HG02571 (cell line): ENCODE results near the gene ZNF883.

Experiments
- ATAC-seq: cut with Tn5 transposase; IDR thresholded peaks from one replicate; pipeline ENCODE4 v1.9.1; 2021; ENCODE audit warnings: mild to moderate bottlenecking, moderate library complexity; ENCODE audit not compliant: unreplicated experiment

ZNF883 gene

DNA sequence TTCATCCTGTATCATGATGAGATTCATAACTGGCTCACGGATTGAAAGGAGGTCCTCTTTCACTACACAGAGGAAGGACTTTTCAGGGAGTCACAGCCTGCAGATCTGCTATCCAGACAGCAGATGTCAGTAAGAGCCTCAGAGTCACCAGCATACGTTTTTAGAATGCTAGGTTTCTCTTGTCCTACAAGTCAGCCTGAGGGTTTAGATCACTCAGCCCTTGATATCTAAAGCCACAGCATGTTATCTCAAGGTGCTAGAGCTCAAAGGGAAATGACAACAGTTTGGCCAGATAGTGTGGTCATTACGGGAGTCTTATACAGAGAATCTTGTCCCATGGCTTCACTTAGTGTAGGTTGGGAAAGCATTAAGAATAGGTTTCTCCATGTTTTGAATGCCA, 90.4 kb downstream of the ZNF883 start:
- ATAC-seq, result no peak

DNA sequence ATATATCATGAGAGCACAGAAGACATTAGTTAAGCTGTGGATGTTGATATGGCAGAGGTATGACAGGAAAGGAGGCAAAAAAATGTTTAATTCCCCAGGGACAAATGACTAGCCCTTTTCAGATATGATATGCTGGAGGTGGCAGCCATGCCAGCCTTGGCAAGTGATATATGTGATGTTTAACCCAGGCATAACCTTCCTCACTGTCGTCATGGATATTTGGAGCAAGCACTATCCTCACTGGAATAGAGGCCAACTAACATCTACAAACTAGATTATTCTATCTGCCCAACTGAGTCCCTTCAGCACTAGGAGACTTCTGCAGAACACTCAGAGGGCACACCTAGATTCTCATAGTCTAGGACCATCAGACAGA, 94.0 kb downstream of the ZNF883 start:
- no peak for ATAC-seq

DNA sequence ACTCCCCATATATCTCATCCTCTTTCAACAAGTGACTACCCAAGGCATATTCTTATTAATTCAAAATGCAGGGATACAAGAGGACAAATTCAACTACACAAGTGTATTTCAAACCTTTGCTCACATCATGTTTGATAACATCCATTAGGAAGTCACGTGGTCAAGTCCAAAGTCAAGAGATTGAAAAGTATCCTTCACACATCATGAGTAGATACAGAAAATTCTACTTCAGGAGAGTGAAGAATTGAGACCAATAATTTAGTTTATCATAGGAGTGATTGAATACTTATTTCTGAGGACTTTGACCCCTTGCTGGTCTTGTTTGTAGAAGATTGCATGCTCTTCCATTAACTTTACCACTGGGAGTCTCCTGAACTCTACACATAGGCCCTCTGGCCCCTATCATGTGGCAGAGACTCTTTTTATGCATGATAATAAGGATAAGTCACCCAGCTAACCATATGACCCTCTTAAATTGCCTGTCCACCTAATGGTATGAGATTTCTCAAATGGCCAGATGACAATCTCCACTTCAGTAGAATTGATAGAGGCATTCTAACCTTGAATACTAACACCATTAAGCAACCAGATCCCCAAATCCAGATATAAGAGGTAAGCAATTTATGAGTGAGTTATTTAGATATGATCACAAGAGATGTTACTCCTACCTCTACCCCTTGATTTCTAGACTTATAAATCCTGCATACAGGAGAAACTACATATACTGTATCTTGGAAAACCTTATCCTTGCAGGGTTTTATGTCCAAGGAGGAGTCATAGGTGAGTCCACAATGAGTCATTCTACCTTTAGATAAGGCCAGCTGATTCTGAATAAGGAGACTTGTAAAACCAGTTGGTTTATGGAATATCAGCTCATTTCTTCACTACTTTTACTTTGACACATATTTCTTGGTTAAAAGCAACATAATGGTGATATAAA, 94.7 kb downstream of the ZNF883 start:
- no peak for ATAC-seq

DNA sequence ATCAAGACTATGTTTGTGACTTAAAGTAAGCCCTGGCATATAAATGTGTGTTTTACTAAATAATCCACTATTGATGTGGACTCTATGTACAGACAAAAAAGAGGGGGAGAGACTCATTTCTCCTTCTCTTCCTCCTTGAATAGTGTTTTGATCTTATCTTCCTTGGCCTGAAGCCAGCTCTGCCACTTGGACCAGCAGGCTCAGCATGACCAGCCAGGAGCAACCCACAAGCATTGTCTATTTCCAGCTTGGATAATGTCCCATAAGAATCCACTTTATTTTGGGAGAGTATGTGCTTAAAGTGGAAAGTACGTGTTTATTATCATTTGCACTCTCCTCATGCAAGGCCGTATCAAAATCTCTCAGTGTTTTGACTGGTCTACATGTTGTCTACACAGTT, 97.5 kb downstream of the ZNF883 start:
- no peak for ATAC-seq

DNA sequence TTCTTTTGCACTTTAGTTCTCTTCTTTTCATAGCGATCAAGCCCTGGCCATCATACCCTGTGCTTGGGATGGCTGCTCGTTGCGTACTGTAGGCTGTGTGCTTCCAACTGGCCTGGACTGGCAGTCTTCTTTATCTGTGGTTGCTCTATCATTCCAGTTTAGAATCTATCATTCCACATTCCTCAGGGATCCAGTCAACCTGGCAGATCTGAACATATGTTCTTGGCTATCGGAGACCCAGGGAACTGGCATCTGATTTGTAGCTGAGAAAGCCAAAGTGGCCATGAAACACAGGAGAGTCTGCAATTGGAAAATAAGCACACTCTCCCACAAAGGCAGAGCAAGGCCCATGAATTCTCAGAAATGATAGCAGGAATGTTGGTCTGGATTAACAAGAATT, 98.7 kb downstream of the ZNF883 start:
- ATAC-seq, result no peak

DNA sequence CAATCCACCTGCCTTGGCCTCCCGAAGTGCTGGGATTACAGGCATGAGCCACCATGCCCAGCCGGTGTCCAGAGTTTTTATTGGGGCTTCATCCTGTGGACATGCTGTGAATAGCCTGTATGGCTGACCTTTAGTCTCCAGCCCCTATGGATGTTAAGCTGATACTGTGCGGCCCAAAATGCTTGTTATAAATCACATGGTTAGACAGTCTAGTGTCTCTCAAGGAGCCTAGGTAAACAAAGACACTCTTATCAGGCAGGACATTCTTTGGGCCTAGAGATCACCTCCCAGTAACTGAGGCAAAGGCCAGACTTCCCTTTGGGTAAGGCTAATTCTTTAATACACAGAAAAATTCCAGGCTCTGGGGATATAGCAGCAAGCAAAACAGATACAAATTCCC, 99.4 kb downstream of the ZNF883 start:
- no peak for ATAC-seq

DNA sequence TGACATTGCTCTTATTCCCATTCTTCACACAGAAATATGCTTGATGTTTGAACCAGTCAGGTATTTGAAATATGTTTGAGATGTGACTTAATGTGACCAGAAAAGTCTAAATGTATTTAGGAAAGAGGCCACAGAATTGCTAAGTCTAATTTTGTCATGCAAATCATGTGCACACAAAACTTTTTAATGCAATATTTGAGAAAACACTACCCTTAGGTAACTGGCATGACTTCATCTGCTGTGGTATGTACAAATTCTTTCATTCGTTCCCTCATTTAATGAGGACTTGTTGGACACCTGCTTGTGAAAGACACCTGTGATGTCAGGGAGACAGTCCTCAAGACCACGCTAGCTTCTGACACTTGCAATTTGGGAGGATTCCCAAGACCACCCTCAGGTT, 100.3 kb downstream of the ZNF883 start:
- ATAC-seq, result no peak
